Naive thymus-derived CD4-positive, alpha-beta T cell (primary cell): ENCODE results near the gene AGBL1. TPM values are rescaled to one million over a fixed set of nuclear protein-coding genes. Genes with fewer than 3 reads are reported as not detected.

Source experiments
- ATAC-seq: fragments of 150-1000 bp; cut with Tn5 transposase; 2 replicates; pipeline ENCODE4 v1.10.0; 2021; ENCODE audit warnings: mild to moderate bottlenecking, moderate library complexity
- CTCF ChIA-PET: fragments of 350-600 bp; sonication (Branson Sonifier 250); formaldehyde crosslinking; loops from one replicate; lab custom pipeline; 2021; ENCODE audit warnings: antibody characterized with exemption; lab: Charles Lee
- POLR2A ChIA-PET: fragments of 350-600 bp; sonication (Branson Sonifier 250); formaldehyde crosslinking; loops from one replicate; lab custom pipeline; 2021; ENCODE audit warnings: antibody characterized with exemption, inconsistent platforms; lab: Charles Lee
- DNase-seq, 9 donors: peaks; one replicate each; pipeline versions ENCODE4 v3.0.0 to v3.0.0-alpha.2; 2020 to 2022; ENCODE audit warnings: mixed read lengths in 1 of 9
- H3K27ac ChIP-seq: one replicate; pipeline ENCODE4 v1.7.0; 2013; ENCODE audit warnings: mild to moderate bottlenecking, low read depth, low read length, moderate library complexity
- H3K27me3 ChIP-seq, 2 donors: one replicate each; pipeline ENCODE4 v1.7.0; 2013; ENCODE audit warnings: low read length in 2 of 2, mild to moderate bottlenecking in 2 of 2, moderate library complexity in 2 of 2; ENCODE audit not compliant: control insufficient read depth in 2 of 2, insufficient read depth in 2 of 2
- H3K36me3 ChIP-seq, 3 experiments: 1 replicate in 2 of 3; 2 replicates in 1 of 3; pipeline ENCODE4 v1.7.0; 2013; ENCODE audit warnings: low read length in 3 of 3, mild to moderate bottlenecking in 3 of 3, moderate library complexity in 1 of 3; ENCODE audit not compliant: insufficient read depth in 3 of 3, control insufficient read depth in 2 of 3
- H3K4me1 ChIP-seq, 2 donors: one replicate each; pipeline ENCODE4 v1.7.0; 2013; ENCODE audit warnings: low read length in 2 of 2, mild to moderate bottlenecking in 2 of 2, moderate library complexity in 1 of 2; ENCODE audit not compliant: control insufficient read depth in 2 of 2, insufficient read depth in 2 of 2
- H3K4me3 ChIP-seq: 2 replicates; pipeline ENCODE4 v1.7.0; 2013; ENCODE audit warnings: mild to moderate bottlenecking, low read length
- H3K9me3 ChIP-seq, 3 experiments: 1 replicate in 2 of 3; 2 replicates in 1 of 3; pipeline ENCODE4 v1.7.0; 2013; ENCODE audit warnings: low read length in 3 of 3; ENCODE audit not compliant: control insufficient read depth in 2 of 3
- H3K27ac Mint-ChIP-seq, 9 donors: one replicate each; pipeline ENCODE4 v1.8.0; 2020 to 2022; ENCODE audit warnings: mixed read lengths in 9 of 9, mild to moderate bottlenecking in 8 of 9, moderate library complexity in 5 of 9, inconsistent platforms in 2 of 9
- H3K27me3 Mint-ChIP-seq, 5 donors: one replicate each; pipeline ENCODE4 v1.8.0; 2021 to 2022; ENCODE audit warnings: mixed read lengths in 5 of 5, mild to moderate bottlenecking in 1 of 5
- H3K36me3 Mint-ChIP-seq, 5 donors: one replicate each; pipeline ENCODE4 v1.8.0; 2020 to 2022; ENCODE audit warnings: mixed read lengths in 5 of 5, mild to moderate bottlenecking in 3 of 5, inconsistent platforms in 1 of 5
- H3K4me1 Mint-ChIP-seq, 7 donors: one replicate each; pipeline ENCODE4 v1.8.0; 2020 to 2022; ENCODE audit warnings: mixed read lengths in 7 of 7, mild to moderate bottlenecking in 3 of 7, inconsistent platforms in 1 of 7
- H3K4me3 Mint-ChIP-seq, 10 donors: one replicate each; pipeline ENCODE4 v1.8.0; 2020 to 2022; ENCODE audit warnings: mild to moderate bottlenecking in 10 of 10, mixed read lengths in 10 of 10, moderate library complexity in 6 of 10, inconsistent platforms in 2 of 10
- H3K9me3 Mint-ChIP-seq, 11 donors: one replicate each; pipeline ENCODE4 v1.8.0; 2020 to 2022; ENCODE audit warnings: mixed read lengths in 11 of 11, mild to moderate bottlenecking in 4 of 11, inconsistent platforms in 1 of 11, moderate library complexity in 1 of 11
- intact Hi-C, 2 donors: fragments of 100-400 bp; cut with micrococcal nuclease; formaldehyde crosslinking; loops; one replicate each; pipeline ENCODE4 v1.15.1; 2023
- polyA plus RNA-seq, 2 donors: library from polyadenylated mRNA; unstranded; fragments of 300-500 nt; fragmentation: Illumina TruSeq; gene quantifications; one replicate each; pipeline ENCODE4 v1.2.3, GENCODE V29; 2021
- total RNA-seq, 6 experiments: library from RNA in 5 of 6; stranded (reverse) in 5 of 6; gene quantifications; 1 replicate in 5 of 6; 2 replicates in 1 of 6; pipeline ENCODE4 v1.2.3 and lab custom pipeline; 2021 to 2026

The AGBL1 gene
- total and polyA plus RNA-seq, 7 experiments from 2014 or later = not detected

GRCh38 chr15:86127547-86127946 lies 47.9 kb downstream of the AGBL1 start:
- POLR2A ChIA-PET = no interaction called here
- Mint-ChIP-seq H3K4me1 (no peaks in the 10 kb centered on the region), H3K27me3 (peaks cover 0 to 42% (median 28%) of the 10 kb centered on the region in 5 donors), H3K9me3 (peaks cover 0 to 12% (median 0%) of the 10 kb centered on the region in 11 donors), H3K27ac (no peak overlapping the region), H3K36me3 (no peaks in the 10 kb centered on the region), H3K4me3 (no peak overlapping the region)
- CTCF ChIA-PET = no interaction called here
- Histone ChIP-seq H3K36me3 (no peaks in the 10 kb centered on the region), H3K27me3 (no peaks in the 10 kb centered on the region), H3K9me3 (no peaks in the 10 kb centered on the region), H3K4me1 (no peaks in the 10 kb centered on the region), H3K27ac (no peak overlapping the region), H3K4me3 (no peak overlapping the region)
- no peak for ATAC-seq
- intact Hi-C loops = no loop called here
- DNase-seq = no peak

- H3K9me3 ChIP-seq = no peaks in the 10 kb centered on the region
- no peaks in the 10 kb centered on the region for H3K27me3 ChIP-seq
- CTCF ChIA-PET = no interaction called here
- H3K27ac Mint-ChIP-seq = no peak overlapping the region
- H3K36me3 Mint-ChIP-seq = no peaks in the 10 kb centered on the region
- H3K4me1 Mint-ChIP-seq = peaks cover 0 to 1% (median 0%) of the 10 kb centered on the region in 7 donors
- H3K27me3 Mint-ChIP-seq = peaks cover 0 to 27% (median 5%) of the 10 kb centered on the region in 5 donors
- H3K4me1 ChIP-seq = no peaks in the 10 kb centered on the region
- intact Hi-C loops = no loop called here
- H3K4me3 ChIP-seq = no peak overlapping the region
- no peak overlapping the region for H3K4me3 Mint-ChIP-seq
- ATAC-seq (no peak), DNase-seq (no peak)
- no peak overlapping the region for H3K27ac ChIP-seq
- POLR2A ChIA-PET = no interaction called here
- peaks cover 0 to 3% (median 0%) of the 10 kb centered on the region in 11 donors for H3K9me3 Mint-ChIP-seq
- no peaks in the 10 kb centered on the region for H3K36me3 ChIP-seq
These were observed 55.4 kb downstream of the AGBL1 start for GRCh38 chr15:86135041-86135440.

GRCh38 chr15:86136861-86137260 lies 57.2 kb downstream of the AGBL1 start:
- Histone ChIP-seq H3K27me3 (no peaks in the 10 kb centered on the region), H3K9me3 (no peaks in the 10 kb centered on the region), H3K4me1 (no peaks in the 10 kb centered on the region), H3K4me3 (no peak overlapping the region), H3K27ac (no peak overlapping the region), H3K36me3 (no peaks in the 10 kb centered on the region)
- POLR2A ChIA-PET = no interaction called here
- Mint-ChIP-seq H3K4me3 (no peak overlapping the region), H3K36me3 (no peaks in the 10 kb centered on the region), H3K4me1 (peaks cover 0 to 1% (median 0%) of the 10 kb centered on the region in 7 donors), H3K9me3 (peaks cover 0 to 9% (median 0%) of the 10 kb centered on the region in 11 donors), H3K27ac (no peak overlapping the region), H3K27me3 (peaks cover 0 to 38% (median 12%) of the 10 kb centered on the region in 5 donors)
- ATAC-seq = no peak
- no peak for DNase-seq
- CTCF ChIA-PET = no interaction called here
- intact Hi-C loops = no loop called here

GRCh38 chr15:86138798-86139197 lies 59.1 kb downstream of the AGBL1 start:
- Histone ChIP-seq H3K36me3 (no peaks in the 10 kb centered on the region), H3K9me3 (no peaks in the 10 kb centered on the region), H3K4me1 (no peaks in the 10 kb centered on the region), H3K27me3 (no peaks in the 10 kb centered on the region), H3K4me3 (no peak overlapping the region), H3K27ac (no peak overlapping the region)
- H3K27ac Mint-ChIP-seq = no peak overlapping the region
- DNase-seq (no peak), ATAC-seq (no peak)
- peaks cover 0 to 12% (median 3%) of the 10 kb centered on the region in 11 donors for H3K9me3 Mint-ChIP-seq
- ChIA-PET POLR2A (no interaction called here), CTCF (no interaction called here)
- no peak overlapping the region for H3K4me3 Mint-ChIP-seq
- H3K4me1 Mint-ChIP-seq = peaks cover 0 to under 1% (median 0%) of the 10 kb centered on the region in 7 donors
- H3K36me3 Mint-ChIP-seq = no peaks in the 10 kb centered on the region
- peaks cover 0 to 48% (median 17%) of the 10 kb centered on the region in 5 donors for H3K27me3 Mint-ChIP-seq
- intact Hi-C loops = no loop called here

GRCh38 chr15:86139828-86140227 lies 60.2 kb downstream of the AGBL1 start:
- Mint-ChIP-seq H3K4me1 (no peaks in the 10 kb centered on the region), H3K36me3 (no peaks in the 10 kb centered on the region), H3K9me3 (peaks cover 0 to 13% (median 5%) of the 10 kb centered on the region in 11 donors), H3K27ac (no peak overlapping the region), H3K27me3 (peaks cover 0 to 50% (median 17%) of the 10 kb centered on the region in 5 donors), H3K4me3 (no peak overlapping the region)
- no peaks in the 10 kb centered on the region for H3K4me1 ChIP-seq
- intact Hi-C loops = no loop called here
- CTCF ChIA-PET = no interaction called here
- no peak overlapping the region for H3K4me3 ChIP-seq
- no peaks in the 10 kb centered on the region for H3K36me3 ChIP-seq
- H3K27me3 ChIP-seq = no peaks in the 10 kb centered on the region
- DNase-seq (no peak), ATAC-seq (no peak)
- POLR2A ChIA-PET = no interaction called here
- no peak overlapping the region for H3K27ac ChIP-seq
- H3K9me3 ChIP-seq = no peaks in the 10 kb centered on the region

- no peaks in the 10 kb centered on the region for H3K36me3 Mint-ChIP-seq
- H3K27me3 Mint-ChIP-seq = peaks cover 0 to 11% (median 4%) of the 10 kb centered on the region in 5 donors
- intact Hi-C loops = no loop called here
- Histone ChIP-seq H3K4me1 (no peaks in the 10 kb centered on the region), H3K9me3 (no peaks in the 10 kb centered on the region), H3K4me3 (no peak overlapping the region), H3K27me3 (peaks cover 0 to 3% of the 10 kb centered on the region in 2 donors), H3K36me3 (no peaks in the 10 kb centered on the region), H3K27ac (no peak overlapping the region)
- ChIA-PET POLR2A (no interaction called here), CTCF (no interaction called here)
- H3K4me3 Mint-ChIP-seq = no peak overlapping the region
- DNase-seq (no peak), ATAC-seq (no peak)
- no peaks in the 10 kb centered on the region for H3K4me1 Mint-ChIP-seq
- H3K27ac Mint-ChIP-seq = no peak overlapping the region
- peaks cover 5 to 33% (median 17%) of the 10 kb centered on the region in 11 donors for H3K9me3 Mint-ChIP-seq
These were observed 75.0 kb downstream of the AGBL1 start for GRCh38 chr15:86154705-86155104.

- no peaks in the 10 kb centered on the region for H3K4me1 Mint-ChIP-seq
- no peak for ATAC-seq
These were observed 75.9 kb downstream of the AGBL1 start for GRCh38 chr15:86155551-86155950.

More at GRCh38 chr15:86155551-86155950, 75.9 kb downstream of the AGBL1 start:
- Histone ChIP-seq H3K4me3 (no peak overlapping the region), H3K27me3 (peaks cover 0 to 3% of the 10 kb centered on the region in 2 donors), H3K4me1 (no peaks in the 10 kb centered on the region), H3K36me3 (no peaks in the 10 kb centered on the region), H3K9me3 (no peaks in the 10 kb centered on the region), H3K27ac (no peak overlapping the region)
- H3K27me3 Mint-ChIP-seq = peaks cover 0 to 11% (median 4%) of the 10 kb centered on the region in 5 donors
- peaks cover 0 to 25% (median 12%) of the 10 kb centered on the region in 11 donors for H3K9me3 Mint-ChIP-seq
- no peak overlapping the region for H3K4me3 Mint-ChIP-seq
- intact Hi-C loops = no loop called here
- ChIA-PET POLR2A (no interaction called here), CTCF (no interaction called here)
- no peak overlapping the region for H3K27ac Mint-ChIP-seq
- DNase-seq = no peak
- H3K36me3 Mint-ChIP-seq = no peaks in the 10 kb centered on the region
